ENCODE data around the gene CUX1. TPM values are rescaled to one million over a fixed set of nuclear protein-coding genes. Genes with fewer than 3 reads are reported as not detected.

The CUX1 gene
- total and polyA plus RNA-seq, 2 donors = 59.7 to 63.5 TPM

GRCh38 chr7:102268635-102269034 lies 451.2 kb downstream of the CUX1 start:
- no peaks in the 10 kb centered on the region for H3K4me1 ChIP-seq (ENCODE audit: insufficient read depth)
- 86% methylated on average over 10 of the region's 10 CpGs for WGBS
- no peak overlapping the region for H3K4me3 ChIP-seq (ENCODE audit: low read depth, low read length)
- no peaks in the 10 kb centered on the region for H3K36me3 ChIP-seq (ENCODE audit: insufficient read depth)
- no peak overlapping the region for H3K27ac ChIP-seq (ENCODE audit: low read depth)
- no peak for DNase-seq (ENCODE audit: extremely low spot score)

DNA sequence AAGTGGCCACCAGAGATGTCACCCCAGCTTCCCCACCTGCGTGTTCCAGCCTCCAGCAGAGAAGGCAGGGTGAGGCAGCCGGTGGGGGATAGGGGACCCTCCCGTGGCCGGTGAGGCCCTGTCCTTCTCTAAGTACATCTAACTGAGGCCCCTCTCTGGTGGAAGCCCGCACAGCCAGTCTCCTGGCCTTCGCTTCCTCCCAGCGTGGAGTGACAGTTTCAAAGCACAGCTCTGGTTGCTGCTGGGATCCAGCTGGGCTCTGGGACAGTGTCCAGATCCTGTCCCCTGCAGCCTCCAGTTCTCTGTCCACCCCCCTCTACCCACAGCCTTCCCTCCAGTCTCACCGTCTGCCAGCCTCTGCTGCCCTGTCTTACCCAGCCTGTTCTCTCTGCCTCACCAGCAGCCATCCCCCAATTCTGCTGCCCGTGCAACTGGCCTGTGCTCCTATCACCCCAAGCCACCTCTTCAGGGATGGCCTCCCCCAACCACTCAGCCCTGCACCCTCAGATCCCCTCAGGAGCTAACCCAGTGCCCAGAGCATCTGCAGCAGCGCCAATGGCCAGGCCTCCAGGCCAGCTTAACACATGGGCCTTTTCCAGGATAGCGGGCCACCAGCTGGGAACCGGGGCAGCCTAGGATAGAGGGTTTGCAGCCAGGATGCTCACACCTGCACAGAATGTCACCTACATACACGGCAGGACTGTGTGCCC lies 452.9 kb downstream of the CUX1 start:
- Histone ChIP-seq H3K27ac (ENCODE audit: low read depth) (no peak overlapping the region), H3K4me3 (ENCODE audit: low read depth, low read length) (no peak overlapping the region)

GRCh38 chr7:102271158-102271798 lies 453.9 kb downstream of the CUX1 start:
- DNase-seq (ENCODE audit: extremely low spot score) = no peak
- 98% methylated on average over 10 of the region's 10 CpGs for WGBS

More for the DNA sequence above, 452.9 kb downstream of the CUX1 start:
- no peaks in the 10 kb centered on the region for H3K36me3 ChIP-seq (ENCODE audit: insufficient read depth)
- no peak for DNase-seq (ENCODE audit: extremely low spot score)
- H3K4me1 ChIP-seq (ENCODE audit: insufficient read depth) = no peaks in the 10 kb centered on the region
- 65% methylated on average over 13 of the region's 13 CpGs for WGBS

GRCh38 chr7:102272075-102272916 lies 454.9 kb downstream of the CUX1 start:
- WGBS = 48% methylated on average over 21 of the region's 21 CpGs
- Histone ChIP-seq H3K27ac (ENCODE audit: low read depth) (no peak overlapping the region), H3K4me1 (ENCODE audit: insufficient read depth) (no peaks in the 10 kb centered on the region), H3K36me3 (ENCODE audit: insufficient read depth) (no peaks in the 10 kb centered on the region), H3K4me3 (ENCODE audit: low read depth, low read length) (no peak overlapping the region)
- no peak for DNase-seq (ENCODE audit: extremely low spot score)

More at GRCh38 chr7:102271158-102271798, 453.9 kb downstream of the CUX1 start:
- Histone ChIP-seq H3K4me1 (ENCODE audit: insufficient read depth) (no peaks in the 10 kb centered on the region), H3K4me3 (ENCODE audit: low read depth, low read length) (no peak overlapping the region), H3K36me3 (ENCODE audit: insufficient read depth) (no peaks in the 10 kb centered on the region), H3K27ac (ENCODE audit: low read depth) (no peak overlapping the region)

- Histone ChIP-seq H3K36me3 (ENCODE audit: insufficient read depth) (no peaks in the 10 kb centered on the region), H3K4me3 (ENCODE audit: low read depth, low read length) (no peak overlapping the region), H3K27ac (ENCODE audit: low read depth) (no peak overlapping the region), H3K4me1 (ENCODE audit: insufficient read depth) (no peaks in the 10 kb centered on the region)
- DNase-seq (ENCODE audit: extremely low spot score) = no peak
- 84% methylated on average over 16 of the region's 16 CpGs for WGBS
These were observed 455.7 kb downstream of the CUX1 start for GRCh38 chr7:102272917-102273748.

DNA sequence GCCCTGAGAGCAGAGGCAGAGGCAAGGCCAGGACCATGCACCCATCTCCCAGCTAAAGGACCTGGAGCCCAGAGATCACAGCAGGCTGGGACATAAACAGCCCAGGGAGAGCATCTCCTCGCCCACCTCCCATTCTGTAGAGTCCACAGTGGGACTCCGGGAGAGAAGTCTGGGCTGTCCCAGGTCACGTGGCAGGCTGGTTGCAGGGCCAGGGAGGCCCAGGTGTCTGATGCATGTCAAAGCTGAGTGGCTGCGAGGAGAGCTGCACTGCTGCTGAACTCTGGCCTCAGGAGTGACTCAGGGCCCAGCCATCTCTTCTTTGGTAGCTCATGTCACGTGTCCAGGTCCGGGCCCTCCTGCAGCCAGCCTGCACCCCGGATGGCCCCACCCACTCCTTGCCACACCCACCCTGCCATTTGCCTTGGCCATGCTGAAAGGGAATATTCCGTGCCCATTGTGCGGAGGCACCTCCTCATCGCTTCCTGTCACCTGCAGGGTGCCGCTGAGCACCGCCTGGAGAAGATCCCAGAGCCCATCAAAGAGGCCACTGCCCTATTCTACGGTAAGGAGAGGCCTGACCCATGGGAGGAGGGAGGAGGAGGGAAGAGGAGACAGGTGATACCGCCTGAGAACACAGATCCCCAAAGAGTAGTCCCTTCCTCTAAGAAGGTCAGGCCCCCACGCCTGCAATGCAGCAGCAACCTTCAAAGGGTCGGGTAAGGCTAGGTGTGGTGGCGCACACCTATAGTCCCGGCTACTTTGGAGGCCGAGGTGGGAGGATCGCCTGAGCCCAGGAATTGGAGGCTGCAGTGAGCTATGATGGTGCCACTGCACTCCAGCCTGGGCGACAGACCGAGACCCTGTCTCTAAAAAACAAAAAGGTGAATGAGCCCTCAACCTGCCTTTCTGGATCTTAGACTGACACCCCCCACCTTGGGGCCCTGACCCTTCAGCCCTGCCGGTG lies 456.6 kb downstream of the CUX1 start:
- Histone ChIP-seq H3K4me1 (ENCODE audit: insufficient read depth) (no peaks in the 10 kb centered on the region), H3K36me3 (ENCODE audit: insufficient read depth) (no peaks in the 10 kb centered on the region), H3K4me3 (ENCODE audit: low read depth, low read length) (no peak overlapping the region), H3K27ac (ENCODE audit: low read depth) (no peak overlapping the region)
- 81% methylated on average over 23 of the region's 23 CpGs for WGBS
- no peak for DNase-seq (ENCODE audit: extremely low spot score)

- H3K36me3 ChIP-seq (ENCODE audit: insufficient read depth) = no peaks in the 10 kb centered on the region
- WGBS = 90% methylated on average over 10 of the region's 10 CpGs
- no peaks in the 10 kb centered on the region for H3K4me1 ChIP-seq (ENCODE audit: insufficient read depth)
- DNase-seq (ENCODE audit: extremely low spot score) = no peak
- no peak overlapping the region for H3K4me3 ChIP-seq (ENCODE audit: low read depth, low read length)
- no peak overlapping the region for H3K27ac ChIP-seq (ENCODE audit: low read depth)
These were observed 457.8 kb downstream of the CUX1 start for GRCh38 chr7:102275123-102275703.

- Histone ChIP-seq H3K4me3 (ENCODE audit: low read depth, low read length) (no peak overlapping the region), H3K36me3 (ENCODE audit: insufficient read depth) (no peaks in the 10 kb centered on the region), H3K4me1 (ENCODE audit: insufficient read depth) (no peaks in the 10 kb centered on the region), H3K27ac (ENCODE audit: low read depth) (no peak overlapping the region)
- 81% methylated on average over 10 of the region's 10 CpGs for WGBS
- DNase-seq (ENCODE audit: extremely low spot score) = no peak
These were observed 460.5 kb downstream of the CUX1 start for GRCh38 chr7:102277901-102278300.

GRCh38 chr7:102279537-102280400 lies 462.3 kb downstream of the CUX1 start:
- WGBS = 54% methylated on average over 23 of the region's 23 CpGs
- Histone ChIP-seq H3K4me3 (ENCODE audit: low read depth, low read length) (no peak overlapping the region), H3K36me3 (ENCODE audit: insufficient read depth) (no peaks in the 10 kb centered on the region), H3K27ac (ENCODE audit: low read depth) (no peak overlapping the region), H3K4me1 (ENCODE audit: insufficient read depth) (no peaks in the 10 kb centered on the region)
- no peak for DNase-seq (ENCODE audit: extremely low spot score)

GRCh38 chr7:102280521-102280920 lies 463.1 kb downstream of the CUX1 start:
- no peak overlapping the region for H3K27ac ChIP-seq (ENCODE audit: low read depth)
- no peak overlapping the region for H3K4me3 ChIP-seq (ENCODE audit: low read depth, low read length)
- no peaks in the 10 kb centered on the region for H3K36me3 ChIP-seq (ENCODE audit: insufficient read depth)
- DNase-seq (ENCODE audit: extremely low spot score) = no peak
- no peaks in the 10 kb centered on the region for H3K4me1 ChIP-seq (ENCODE audit: insufficient read depth)
- WGBS = 87% methylated on average over 5 of the region's 5 CpGs

- no peaks in the 10 kb centered on the region for H3K4me1 ChIP-seq (ENCODE audit: insufficient read depth)
- 88% methylated on average over 14 of the region's 14 CpGs for WGBS
- no peaks in the 10 kb centered on the region for H3K36me3 ChIP-seq (ENCODE audit: insufficient read depth)
- no peak for DNase-seq (ENCODE audit: extremely low spot score)
- no peak overlapping the region for H3K27ac ChIP-seq (ENCODE audit: low read depth)
- no peak overlapping the region for H3K4me3 ChIP-seq (ENCODE audit: low read depth, low read length)
These were observed 464.4 kb downstream of the CUX1 start for GRCh38 chr7:102281785-102282184.

Data from urinary bladder (tissue), 4 donors.